MV-4-11 (cell line): ENCODE results near the gene ZNF561.

Experiments
- DNase-seq: peaks from one replicate; lab custom pipeline; 2025; lab: John Stamatoyannopoulos, UW

The ZNF561 gene

DNA sequence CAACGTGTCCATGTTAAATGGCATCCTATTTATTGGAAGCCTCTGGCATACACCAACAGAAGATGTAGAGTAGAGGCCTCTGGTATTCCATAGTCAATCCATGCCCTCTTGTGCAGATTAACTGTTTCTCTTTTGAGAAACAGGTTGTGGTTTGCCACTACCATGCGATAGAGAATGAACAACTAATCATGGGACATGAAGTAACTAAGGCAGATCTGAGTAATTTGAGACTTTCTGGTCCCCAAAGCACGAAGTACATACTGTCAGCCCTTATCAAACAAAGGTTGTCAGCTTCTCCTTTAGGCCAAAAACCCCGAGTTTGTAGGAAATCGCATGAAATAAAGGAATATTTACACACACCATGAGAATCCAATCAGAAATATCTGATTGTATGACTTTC is 40.3 kb downstream of the ZNF561 start:
- DNase-seq, result no peak

DNA sequence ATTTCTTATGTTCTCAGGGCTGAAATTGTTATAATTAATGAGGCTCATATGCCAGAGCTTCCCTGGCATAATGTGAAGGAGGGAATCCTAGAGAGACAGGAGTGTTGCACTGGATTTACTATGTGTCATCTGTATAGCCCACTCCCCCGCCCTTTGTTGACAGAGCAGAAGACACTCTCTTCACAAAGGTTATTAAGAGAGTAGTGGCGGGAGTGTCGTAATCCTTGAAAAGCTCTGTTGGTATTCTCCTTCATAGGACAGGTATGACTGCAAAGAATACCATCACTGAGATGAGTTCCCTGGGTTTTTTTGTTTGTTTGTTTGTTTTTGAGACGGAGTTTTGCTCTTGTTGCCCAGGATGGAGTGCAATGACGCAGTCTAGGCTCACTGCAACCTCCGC is 50.8 kb downstream of the ZNF561 start:
- no peak for DNase-seq

DNA sequence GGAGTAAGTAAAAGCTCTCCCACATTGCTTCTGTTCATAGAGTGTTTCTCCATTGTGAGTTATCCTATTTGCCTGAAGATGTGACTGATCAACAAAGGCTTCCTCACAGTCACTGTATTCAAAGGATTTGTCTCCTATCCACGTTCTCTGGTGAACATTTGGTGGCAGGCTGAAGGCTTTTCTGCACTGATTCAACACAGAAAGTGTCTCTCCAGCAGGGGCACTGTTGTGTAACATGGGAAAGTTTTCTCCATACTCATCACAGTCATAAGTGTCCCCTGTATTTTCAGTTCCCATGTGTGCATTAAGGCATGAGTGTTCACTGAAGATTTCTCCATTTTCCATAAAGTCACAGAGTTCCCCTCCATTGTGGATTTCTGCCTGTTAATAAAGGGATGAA is 54.3 kb downstream of the ZNF561 start:
- peak; percentile 30 for DNase-seq

DNA sequence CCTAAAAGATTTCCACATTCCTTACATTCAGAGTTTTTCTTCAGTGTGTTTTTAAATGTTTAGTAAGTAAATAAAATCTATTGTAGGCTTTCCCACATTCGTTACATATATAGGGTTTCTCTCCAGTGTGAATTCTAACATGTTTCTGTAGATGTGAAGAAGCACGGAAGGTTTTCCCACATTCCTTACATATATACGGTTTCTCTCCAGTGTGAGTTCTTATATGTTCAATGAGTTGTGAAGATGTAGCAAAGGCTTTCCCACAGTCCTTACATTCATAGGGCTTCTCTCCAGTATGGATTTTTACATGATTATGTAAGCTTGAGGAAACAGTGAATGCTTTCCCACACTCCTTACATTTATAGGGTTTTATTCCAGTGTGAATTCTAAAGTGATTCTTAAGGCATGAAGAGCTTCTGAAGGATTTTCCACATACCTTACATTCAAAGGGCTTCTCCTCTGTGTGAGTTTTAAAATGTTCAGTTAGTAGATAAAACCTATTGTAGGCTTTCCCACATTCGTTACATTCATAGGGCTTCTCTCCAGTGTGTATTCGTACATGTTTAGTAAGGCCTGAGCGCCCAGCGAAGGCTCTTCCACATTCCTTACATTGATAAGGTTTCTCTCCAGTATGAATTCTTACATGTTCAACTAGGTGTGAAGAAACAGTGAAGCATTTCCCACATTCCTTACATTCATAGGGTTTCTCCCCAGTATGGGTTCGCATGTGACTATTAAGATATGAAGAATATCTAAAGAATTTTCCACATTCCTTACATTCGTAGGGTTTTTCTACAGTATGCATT is 54.9 kb downstream of the ZNF561 start:
- DNase-seq, result peak; percentile 42
